OCI-LY3 (cell line): Measurements from ENCODE around the gene TRAF6.

Source experiments
- EZH2phosphoT487 ChIP-seq: fragments of 200-600 bp; shearing (Covaris generic); IDR thresholded peaks from 2 replicates; pipeline ENCODE4 v1.6.1; 2018; ENCODE audit warnings: antibody characterized with exemption, mixed run types, low read depth
- TF ChIP-seq, protein P1 (sequence below): fragments of 200-600, 300-600 bp; sonication (generic); IDR thresholded peaks from 2 replicates; pipeline ENCODE4 v1.5.1; 2014; ENCODE audit warnings: antibody characterized with exemption, low read length, low read depth

DNA sequence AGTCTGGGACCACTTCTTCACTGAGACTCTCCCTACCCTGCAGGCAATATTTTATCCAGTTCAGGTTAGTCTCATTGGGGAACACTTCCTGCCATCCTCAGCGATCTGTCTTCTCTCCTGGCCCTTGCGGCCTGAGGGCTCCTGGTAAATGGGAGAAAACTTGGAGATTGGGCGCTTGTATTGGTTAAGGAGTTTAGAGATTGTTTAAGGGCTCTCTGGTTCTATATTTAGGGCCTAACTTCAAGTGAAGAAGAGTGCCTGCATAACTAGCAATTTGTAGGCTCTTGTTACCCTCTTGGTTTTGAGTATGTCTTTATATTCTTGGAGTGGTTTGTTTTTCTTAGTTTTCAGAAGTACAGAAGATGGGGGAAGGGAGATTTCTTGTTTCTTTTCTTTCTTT lies 72.7 kb downstream of the TRAF6 start:
- TF ChIP-seq, protein P1, sequence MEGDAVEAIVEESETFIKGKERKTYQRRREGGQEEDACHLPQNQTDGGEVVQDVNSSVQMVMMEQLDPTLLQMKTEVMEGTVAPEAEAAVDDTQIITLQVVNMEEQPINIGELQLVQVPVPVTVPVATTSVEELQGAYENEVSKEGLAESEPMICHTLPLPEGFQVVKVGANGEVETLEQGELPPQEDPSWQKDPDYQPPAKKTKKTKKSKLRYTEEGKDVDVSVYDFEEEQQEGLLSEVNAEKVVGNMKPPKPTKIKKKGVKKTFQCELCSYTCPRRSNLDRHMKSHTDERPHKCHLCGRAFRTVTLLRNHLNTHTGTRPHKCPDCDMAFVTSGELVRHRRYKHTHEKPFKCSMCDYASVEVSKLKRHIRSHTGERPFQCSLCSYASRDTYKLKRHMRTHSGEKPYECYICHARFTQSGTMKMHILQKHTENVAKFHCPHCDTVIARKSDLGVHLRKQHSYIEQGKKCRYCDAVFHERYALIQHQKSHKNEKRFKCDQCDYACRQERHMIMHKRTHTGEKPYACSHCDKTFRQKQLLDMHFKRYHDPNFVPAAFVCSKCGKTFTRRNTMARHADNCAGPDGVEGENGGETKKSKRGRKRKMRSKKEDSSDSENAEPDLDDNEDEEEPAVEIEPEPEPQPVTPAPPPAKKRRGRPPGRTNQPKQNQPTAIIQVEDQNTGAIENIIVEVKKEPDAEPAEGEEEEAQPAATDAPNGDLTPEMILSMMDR: no peak
- TF ChIP-seq EZH2phosphoT487: no peak
